HepG2 (cell line): Measurements from ENCODE around the gene ST8SIA2.

ENCODE experiments used
- TCF12 ChIP-seq, 2 experiments: fragments of 450-650 bp in 1 of 2; sonication (generic) in 1 of 2; formaldehyde crosslinking in 1 of 2; IDR thresholded peaks; 2 replicates each; pipeline versions ENCODE4 v1.6.1 to v1.8.0; 2017 to 2022; ENCODE audit warnings: antibody characterized with exemption in 1 of 2, mild to moderate bottlenecking in 1 of 2, missing genetic modification reagents in 1 of 2, moderate library complexity in 1 of 2
- TFE3 ChIP-seq: IDR thresholded peaks from 2 replicates; pipeline ENCODE4 v1.6.1; 2016
- TF ChIP-seq, protein P1 (sequence below), 2 experiments: fragments of 450-650 bp in 1 of 2; sonication (generic) in 1 of 2; formaldehyde crosslinking; IDR thresholded peaks; 2 replicates each; pipeline versions ENCODE4 v1.5.0 to v1.8.0; 2020 to 2022; ENCODE audit warnings: mild to moderate bottlenecking in 1 of 2, missing genetic modification reagents in 1 of 2

GRCh38 chr15:92467245-92467644 lies 73.6 kb downstream of the ST8SIA2 start:
- TF ChIP-seq, protein P1, sequence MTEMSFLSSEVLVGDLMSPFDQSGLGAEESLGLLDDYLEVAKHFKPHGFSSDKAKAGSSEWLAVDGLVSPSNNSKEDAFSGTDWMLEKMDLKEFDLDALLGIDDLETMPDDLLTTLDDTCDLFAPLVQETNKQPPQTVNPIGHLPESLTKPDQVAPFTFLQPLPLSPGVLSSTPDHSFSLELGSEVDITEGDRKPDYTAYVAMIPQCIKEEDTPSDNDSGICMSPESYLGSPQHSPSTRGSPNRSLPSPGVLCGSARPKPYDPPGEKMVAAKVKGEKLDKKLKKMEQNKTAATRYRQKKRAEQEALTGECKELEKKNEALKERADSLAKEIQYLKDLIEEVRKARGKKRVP (CRISPR knock-in tag; IDR thresholded peaks at IDR 0.05), result no peak
- TF ChIP-seq TCF12 (IDR thresholded peaks at IDR 0.05) (no peak), TCF12 (CRISPR knock-in tag; IDR thresholded peaks at IDR 0.05) (no peak), TFE3 (CRISPR knock-in tag) (no peak)
